Astrocyte (in vitro differentiated cells and primary cell): Measurements from ENCODE around the gene TSACC. TPM values are rescaled to one million over a fixed set of nuclear protein-coding genes. Genes with fewer than 3 reads are reported as not detected.

Experiments used
- DNase-seq: peaks from one replicate; pipeline ENCODE4 v3.0.0-alpha.2; 2010; ENCODE audit warnings: low read depth
- FAIRE-seq: peaks from 2 replicates; lab custom pipeline; 2011; peaks lifted over from hg19 to GRCh38; lab: Jason Lieb, UNC
- H2AFZ ChIP-seq: 2 replicates; pipeline ENCODE4 v1.6.0; 2012; ENCODE audit warnings: low read depth, low read length, inconsistent platforms
- H3K27ac ChIP-seq: 2 replicates; pipeline ENCODE4 v1.5.1; 2011; ENCODE audit warnings: low read depth, low read length, inconsistent platforms
- H3K27me3 ChIP-seq: 2 replicates; pipeline ENCODE4 v1.6.0; 2011; ENCODE audit warnings: low read length, inconsistent platforms; ENCODE audit not compliant: insufficient read depth
- H3K36me3 ChIP-seq: 2 replicates; pipeline ENCODE4 v1.5.1; 2011; ENCODE audit warnings: low read length, inconsistent platforms; ENCODE audit not compliant: insufficient read depth
- H3K4me1 ChIP-seq: 2 replicates; pipeline ENCODE4 v1.5.1; 2011; ENCODE audit warnings: low read length, inconsistent platforms; ENCODE audit not compliant: insufficient read depth
- H3K4me2 ChIP-seq: 2 replicates; pipeline ENCODE4 v1.6.0; 2012; ENCODE audit warnings: low read length, inconsistent platforms
- H3K4me3 ChIP-seq: 2 replicates; pipeline ENCODE4 v1.5.1; 2011; ENCODE audit warnings: low read depth, mild to moderate bottlenecking, low read length, inconsistent platforms; ENCODE audit not compliant: insufficient read depth
- H3K79me2 ChIP-seq: 2 replicates; pipeline ENCODE4 v1.6.0; 2012; ENCODE audit warnings: mild to moderate bottlenecking, low read length, inconsistent platforms; ENCODE audit not compliant: insufficient read depth
- H3K9ac ChIP-seq: 2 replicates; pipeline ENCODE4 v1.6.0; 2012; ENCODE audit warnings: mild to moderate bottlenecking, low read length, inconsistent platforms
- H3K9me3 ChIP-seq: 2 replicates; pipeline ENCODE4 v1.5.1; 2012; ENCODE audit warnings: low read depth, mild to moderate bottlenecking, low read length, inconsistent platforms; ENCODE audit not compliant: insufficient read depth
- H4K20me1 ChIP-seq: 2 replicates; pipeline ENCODE4 v1.6.0; 2012; ENCODE audit warnings: low read length, inconsistent platforms; ENCODE audit not compliant: insufficient read depth
- H3K27ac Mint-ChIP-seq: one replicate; pipeline ENCODE4 v1.8.0; 2021; ENCODE audit warnings: mild to moderate bottlenecking, mixed read lengths; ENCODE audit not compliant: unreplicated experiment
- H3K27me3 Mint-ChIP-seq: one replicate; pipeline ENCODE4 v1.8.0; 2021; ENCODE audit warnings: low read depth, mixed read lengths; ENCODE audit not compliant: unreplicated experiment
- H3K36me3 Mint-ChIP-seq: one replicate; pipeline ENCODE4 v1.8.0; 2021; ENCODE audit warnings: low read depth, mixed read lengths; ENCODE audit not compliant: unreplicated experiment
- H3K4me1 Mint-ChIP-seq: one replicate; pipeline ENCODE4 v1.8.0; 2021; ENCODE audit warnings: low read depth, mixed read lengths; ENCODE audit not compliant: unreplicated experiment
- H3K4me3 Mint-ChIP-seq: one replicate; pipeline ENCODE4 v1.8.0; 2021; ENCODE audit warnings: mild to moderate bottlenecking, moderate library complexity, mixed read lengths; ENCODE audit not compliant: unreplicated experiment
- H3K9me3 Mint-ChIP-seq: one replicate; pipeline ENCODE4 v1.8.0; 2021; ENCODE audit warnings: mild to moderate bottlenecking, mixed read lengths; ENCODE audit not compliant: unreplicated experiment
- EZH2 ChIP-seq: IDR thresholded peaks from 2 replicates; pipeline ENCODE4 v1.6.1; 2012; ENCODE audit warnings: mild to moderate bottlenecking, low read length, inconsistent platforms; ENCODE audit not compliant: insufficient read depth
- total RNA-seq: library from RNA; stranded (reverse); gene quantifications from 2 replicates; pipeline ENCODE4 v1.2.1, GENCODE V29; 2021
- TF ChIP-seq, protein P1 (sequence below): IDR thresholded peaks from 2 replicates; pipeline ENCODE4 v1.5.1; 2011; ENCODE audit warnings: low read depth, mild to moderate bottlenecking, inconsistent platforms, low read length, moderate library complexity; ENCODE audit not compliant: insufficient read depth

TSACC gene
- total RNA-seq, 1 donor from 2014 or later = 1.0 TPM

DNA sequence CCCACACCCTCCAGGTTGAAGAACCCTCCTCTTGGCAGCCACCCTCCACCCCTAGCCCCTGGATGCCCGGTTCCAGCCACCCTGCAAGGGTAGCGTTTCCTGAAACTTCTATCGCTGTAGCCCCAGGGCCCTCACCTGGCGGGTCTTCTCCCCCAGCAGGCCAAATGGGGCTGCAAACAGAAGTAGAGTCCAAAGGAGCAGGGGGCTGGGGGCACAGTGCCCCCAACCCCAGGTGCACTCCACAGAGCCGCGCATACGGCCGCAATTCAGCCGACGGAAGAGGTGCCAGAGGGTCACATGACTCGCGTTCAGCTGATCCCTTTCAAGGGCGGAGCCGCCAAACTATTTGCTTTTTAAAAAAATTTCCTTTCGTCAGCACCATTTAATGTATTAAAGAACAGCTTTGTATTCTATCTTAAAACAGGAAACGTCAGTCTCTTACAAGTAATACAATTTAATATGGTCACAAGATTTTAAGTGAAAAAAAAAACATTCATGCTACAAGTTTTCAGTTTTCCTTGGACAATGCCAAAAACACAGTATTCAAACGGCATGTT, 42.9 kb upstream of the TSACC start, which contains the start of gene GLMP:
TSS of gene GLMP (minus strand) at position 289 of the 557 bp plus-strand sequence. CDS start at position 255, 34 bp downstream.
- Histone ChIP-seq H3K27me3 (no peaks in the 10 kb centered on the region), H2AFZ (peak within 1 kb of the TSS; percentile 77), H4K20me1 (no peaks in the 10 kb centered on the region), H3K4me2 (peak within 1 kb of the TSS; percentile 98), H3K79me2 (peaks cover 12% of the 10 kb centered on the region), H3K27ac (peak within 1 kb of the TSS; percentile 15), H3K4me3 (peak within 1 kb of the TSS; percentile 77), H3K9me3 (no peaks in the 10 kb centered on the region), H3K36me3 (no peaks in the 10 kb centered on the region), H3K4me1 (peaks cover 10% of the 10 kb centered on the region), H3K9ac (peak within 1 kb of the TSS; percentile 88)
- peak; percentile 54 for FAIRE-seq
- peak; percentile 51 for DNase-seq
- Mint-ChIP-seq H3K9me3 (peaks cover 2% of the 10 kb centered on the region), H3K36me3 (peaks cover 6% of the 10 kb centered on the region), H3K27me3 (no peaks in the 10 kb centered on the region), H3K27ac (no peak within 1 kb of the TSS), H3K4me1 (no peaks in the 10 kb centered on the region), H3K4me3 (peak within 1 kb of the TSS; percentile 88)
- TF ChIP-seq, protein P1, sequence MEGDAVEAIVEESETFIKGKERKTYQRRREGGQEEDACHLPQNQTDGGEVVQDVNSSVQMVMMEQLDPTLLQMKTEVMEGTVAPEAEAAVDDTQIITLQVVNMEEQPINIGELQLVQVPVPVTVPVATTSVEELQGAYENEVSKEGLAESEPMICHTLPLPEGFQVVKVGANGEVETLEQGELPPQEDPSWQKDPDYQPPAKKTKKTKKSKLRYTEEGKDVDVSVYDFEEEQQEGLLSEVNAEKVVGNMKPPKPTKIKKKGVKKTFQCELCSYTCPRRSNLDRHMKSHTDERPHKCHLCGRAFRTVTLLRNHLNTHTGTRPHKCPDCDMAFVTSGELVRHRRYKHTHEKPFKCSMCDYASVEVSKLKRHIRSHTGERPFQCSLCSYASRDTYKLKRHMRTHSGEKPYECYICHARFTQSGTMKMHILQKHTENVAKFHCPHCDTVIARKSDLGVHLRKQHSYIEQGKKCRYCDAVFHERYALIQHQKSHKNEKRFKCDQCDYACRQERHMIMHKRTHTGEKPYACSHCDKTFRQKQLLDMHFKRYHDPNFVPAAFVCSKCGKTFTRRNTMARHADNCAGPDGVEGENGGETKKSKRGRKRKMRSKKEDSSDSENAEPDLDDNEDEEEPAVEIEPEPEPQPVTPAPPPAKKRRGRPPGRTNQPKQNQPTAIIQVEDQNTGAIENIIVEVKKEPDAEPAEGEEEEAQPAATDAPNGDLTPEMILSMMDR = no peak
- no peak for TF ChIP-seq EZH2

DNA sequence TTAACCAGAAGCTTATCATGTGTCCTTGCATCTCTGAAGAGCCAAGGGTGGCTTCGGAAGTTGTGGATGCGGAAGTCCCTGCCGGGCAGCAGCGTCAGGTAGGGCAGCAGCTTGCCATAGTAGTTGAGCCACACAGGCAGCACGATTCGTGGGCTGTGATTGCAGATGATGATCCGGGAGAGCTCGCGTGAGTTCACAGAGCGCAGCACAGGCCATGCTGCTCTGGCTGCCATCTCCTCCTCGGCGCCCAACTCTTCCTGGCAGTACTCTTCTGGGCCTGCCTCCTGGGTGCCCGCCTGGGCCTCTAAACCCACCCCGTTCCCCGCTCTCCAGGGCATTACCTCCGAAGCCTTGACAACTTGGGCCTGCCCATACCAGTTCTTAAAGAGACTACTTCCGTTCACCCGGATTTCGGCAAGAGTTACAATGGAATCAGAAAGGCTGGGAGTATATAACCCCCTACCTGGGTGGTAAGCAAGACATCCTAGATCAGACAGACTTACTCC, 39.4 kb upstream of the TSACC start, which contains the start of gene VHLL:
TSS of gene VHLL (minus strand) at position 456 of the 506 bp plus-strand sequence. CDS start at position 338, 118 bp downstream.
- H3K36me3 ChIP-seq = no peaks in the 10 kb centered on the region
- peaks cover 10% of the 10 kb centered on the region for H3K79me2 ChIP-seq
- Mint-ChIP-seq H3K9me3 (peaks cover 4% of the 10 kb centered on the region), H3K4me3 (no peak within 1 kb of the TSS), H3K27ac (no peak within 1 kb of the TSS), H3K4me1 (no peaks in the 10 kb centered on the region), H3K36me3 (peaks cover 5% of the 10 kb centered on the region), H3K27me3 (no peaks in the 10 kb centered on the region)
- no peak within 1 kb of the TSS for H3K9ac ChIP-seq
- no peak within 1 kb of the TSS for H2AFZ ChIP-seq
- H3K27ac ChIP-seq = no peak within 1 kb of the TSS
- DNase-seq = no peak
- FAIRE-seq = no peak
- H3K4me1 ChIP-seq = peaks cover 10% of the 10 kb centered on the region
- H3K27me3 ChIP-seq = no peaks in the 10 kb centered on the region
- no peaks in the 10 kb centered on the region for H4K20me1 ChIP-seq
- H3K9me3 ChIP-seq = no peaks in the 10 kb centered on the region
- no peak within 1 kb of the TSS for H3K4me2 ChIP-seq
- TF ChIP-seq, protein P1 = no peak
- TF ChIP-seq EZH2 = no peak
- no peak within 1 kb of the TSS for H3K4me3 ChIP-seq

DNA sequence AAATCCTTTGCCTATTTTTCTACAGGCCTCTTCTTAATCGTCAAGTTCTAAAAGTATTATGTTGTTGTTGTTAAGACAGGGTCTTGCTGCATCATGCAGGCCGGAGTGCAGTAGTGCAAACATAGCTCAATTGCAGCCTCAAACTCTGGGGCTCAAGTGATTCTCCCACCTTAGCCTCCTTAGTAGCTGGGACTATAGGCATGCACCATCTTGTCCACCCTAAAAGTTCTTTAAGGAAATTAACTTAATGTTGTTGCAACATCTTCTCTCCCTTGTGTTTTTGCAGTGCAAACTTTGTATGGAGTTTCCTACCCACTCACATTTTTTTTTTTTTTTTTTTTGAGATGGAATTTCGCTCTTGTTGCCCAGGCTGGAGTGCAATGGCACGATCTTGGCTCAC, 35.1 kb upstream of the TSACC start:
- no peak overlapping the region for H3K4me2 ChIP-seq
- no peak overlapping the region for H3K27ac ChIP-seq
- TF ChIP-seq EZH2 = no peak
- TF ChIP-seq, protein P1 = no peak
- DNase-seq (no peak), FAIRE-seq (no peak)
- H2AFZ ChIP-seq = no peak overlapping the region
- Mint-ChIP-seq H3K27me3 (no peaks in the 10 kb centered on the region), H3K36me3 (peaks cover 12% of the 10 kb centered on the region), H3K27ac (peak overlapping the region; percentile 41), H3K4me1 (peaks cover 1% of the 10 kb centered on the region), H3K9me3 (peaks cover 4% of the 10 kb centered on the region), H3K4me3 (no peak overlapping the region)
- no peak overlapping the region for H3K9ac ChIP-seq
- peaks cover 7% of the 10 kb centered on the region for H4K20me1 ChIP-seq
- no peaks in the 10 kb centered on the region for H3K9me3 ChIP-seq
- H3K79me2 ChIP-seq = no peaks in the 10 kb centered on the region
- no peaks in the 10 kb centered on the region for H3K4me1 ChIP-seq
- peaks cover 14% of the 10 kb centered on the region for H3K36me3 ChIP-seq
- no peaks in the 10 kb centered on the region for H3K27me3 ChIP-seq
- no peak overlapping the region for H3K4me3 ChIP-seq
